Neutrophil (primary cell): Measurements from ENCODE around the gene GSTP1.
"Not testable (repeated sequence)": the region's sequence is repeated elsewhere in the genome, so short reads cannot be mapped to it uniquely, and the experiment has no call there.

Experiments used
- H3K27ac ChIP-seq: fragments of 200-600 bp; sonication (generic); 2 replicates; pipeline ENCODE4 v1.5.1; 2016; ENCODE audit warnings: mild to moderate bottlenecking, moderate library complexity
- H3K27me3 ChIP-seq: fragments of 200-600 bp; sonication (generic); 2 replicates; pipeline ENCODE4 v1.6.0; 2016; ENCODE audit warnings: mild to moderate bottlenecking
- H3K36me3 ChIP-seq: fragments of 200-600 bp; sonication (generic); 2 replicates; pipeline ENCODE4 v1.5.1; 2017
- H3K4me1 ChIP-seq, 2 experiments: fragments of 200-600 bp in 1 of 2; sonication (generic) in 1 of 2; 1 replicate in 1 of 2; 2 replicates in 1 of 2; pipeline versions ENCODE4 v1.5.1 to v1.6.1; 2013 to 2016; ENCODE audit warnings: low read depth in 1 of 2, low read length in 1 of 2, mild to moderate bottlenecking in 1 of 2, moderate library complexity in 1 of 2; ENCODE audit not compliant: control insufficient read depth in 1 of 2, insufficient read depth in 1 of 2
- H3K4me3 ChIP-seq, 2 experiments: fragments of 200-600 bp in 1 of 2; sonication (generic) in 1 of 2; 1 replicate in 1 of 2; 2 replicates in 1 of 2; pipeline ENCODE4 v1.5.1; 2013 to 2016; ENCODE audit warnings: low read depth in 1 of 2, low read length in 1 of 2, mild to moderate bottlenecking in 1 of 2, moderate library complexity in 1 of 2
- H3K9me3 ChIP-seq: fragments of 200-600 bp; sonication (generic); 2 replicates; pipeline ENCODE4 v1.5.1; 2016
- TF ChIP-seq, protein P1 (sequence below): fragments of 200-600 bp; sonication (generic); IDR thresholded peaks from 2 replicates; pipeline ENCODE4 v1.5.1; 2016; ENCODE audit warnings: antibody characterized with exemption

Gene GSTP1

DNA sequence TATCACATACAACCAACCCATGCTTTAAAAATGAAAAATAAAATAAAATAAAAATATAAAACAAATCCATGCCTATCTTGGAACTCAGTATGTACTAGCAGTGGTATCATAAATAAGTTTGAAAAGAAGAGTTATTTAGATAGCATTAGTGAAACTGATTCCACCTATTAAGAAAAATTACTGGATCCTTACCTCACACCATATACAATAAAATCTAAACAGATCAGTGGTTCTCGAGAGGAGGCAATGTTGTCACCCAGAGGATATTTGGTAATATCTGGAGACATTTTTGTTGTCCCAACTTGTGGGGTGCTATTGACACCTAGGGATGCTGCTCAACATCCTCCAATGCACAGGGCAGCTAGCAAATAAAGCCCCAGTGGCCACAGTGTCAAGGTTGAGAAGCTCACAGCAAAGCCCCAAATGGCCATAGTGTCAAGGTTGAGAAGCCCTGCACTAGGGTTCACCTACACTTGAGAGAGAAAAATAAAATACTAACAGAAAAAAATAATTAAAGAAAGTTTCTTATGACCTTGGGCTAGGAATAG, 13.2 kb downstream of the GSTP1 start:
- Histone ChIP-seq H3K27me3 (no peaks in the 10 kb centered on the region), H3K9me3 (no peaks in the 10 kb centered on the region), H3K4me1 (peaks cover 20 to 21% of the 10 kb centered on the region in 2 experiments), H3K36me3 (no peaks in the 10 kb centered on the region), H3K27ac (no peak overlapping the region), H3K4me3 (no peak overlapping the region)
- TF ChIP-seq, protein P1, sequence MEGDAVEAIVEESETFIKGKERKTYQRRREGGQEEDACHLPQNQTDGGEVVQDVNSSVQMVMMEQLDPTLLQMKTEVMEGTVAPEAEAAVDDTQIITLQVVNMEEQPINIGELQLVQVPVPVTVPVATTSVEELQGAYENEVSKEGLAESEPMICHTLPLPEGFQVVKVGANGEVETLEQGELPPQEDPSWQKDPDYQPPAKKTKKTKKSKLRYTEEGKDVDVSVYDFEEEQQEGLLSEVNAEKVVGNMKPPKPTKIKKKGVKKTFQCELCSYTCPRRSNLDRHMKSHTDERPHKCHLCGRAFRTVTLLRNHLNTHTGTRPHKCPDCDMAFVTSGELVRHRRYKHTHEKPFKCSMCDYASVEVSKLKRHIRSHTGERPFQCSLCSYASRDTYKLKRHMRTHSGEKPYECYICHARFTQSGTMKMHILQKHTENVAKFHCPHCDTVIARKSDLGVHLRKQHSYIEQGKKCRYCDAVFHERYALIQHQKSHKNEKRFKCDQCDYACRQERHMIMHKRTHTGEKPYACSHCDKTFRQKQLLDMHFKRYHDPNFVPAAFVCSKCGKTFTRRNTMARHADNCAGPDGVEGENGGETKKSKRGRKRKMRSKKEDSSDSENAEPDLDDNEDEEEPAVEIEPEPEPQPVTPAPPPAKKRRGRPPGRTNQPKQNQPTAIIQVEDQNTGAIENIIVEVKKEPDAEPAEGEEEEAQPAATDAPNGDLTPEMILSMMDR, result no peak

DNA sequence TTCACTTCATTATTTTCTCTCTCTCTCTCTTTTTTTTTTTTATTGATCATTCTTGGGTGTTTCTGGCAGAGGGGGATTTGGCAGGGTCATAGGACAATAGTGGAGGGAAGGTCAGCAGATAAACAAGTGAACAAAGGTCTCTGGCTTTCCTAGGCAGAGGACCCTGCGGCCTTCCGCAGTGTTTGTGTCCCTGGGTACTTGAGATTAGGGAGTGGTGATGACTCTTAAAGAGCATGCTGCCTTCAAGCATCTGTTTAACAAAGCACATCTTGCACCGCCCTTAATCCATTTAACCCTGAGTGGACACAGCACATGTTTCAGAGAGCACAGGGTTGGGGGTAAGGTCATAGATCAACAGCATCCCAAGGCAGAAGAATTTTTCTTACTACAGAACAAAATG, 13.8 kb downstream of the GSTP1 start:
- H3K36me3 ChIP-seq, H3K27me3 ChIP-seq, H3K9me3 ChIP-seq, H3K27ac ChIP-seq, H3K4me3 ChIP-seq: not testable (repeated sequence)
- H3K4me1 ChIP-seq, result peaks cover 14 to 21% of the 10 kb centered on the region in 2 experiments

DNA sequence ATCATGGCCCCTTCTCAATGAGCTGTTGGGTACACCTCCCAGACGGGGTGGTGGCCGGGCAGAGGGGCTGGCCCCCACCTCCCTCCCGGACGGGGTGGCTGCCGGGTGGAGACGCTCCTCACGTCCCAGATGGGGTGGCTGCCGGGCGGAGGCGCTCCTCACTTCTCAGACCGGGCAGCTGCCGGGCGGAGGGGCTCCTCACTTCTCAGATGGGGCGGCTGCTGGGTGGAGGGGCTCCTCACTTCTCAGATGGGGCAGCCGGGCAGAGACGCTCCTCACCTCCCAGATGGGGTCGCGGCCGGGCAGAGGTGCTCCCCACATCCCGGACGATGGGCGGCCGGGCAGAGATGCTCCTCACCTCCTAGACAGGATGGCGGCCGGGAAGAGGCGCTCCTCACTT, 14.4 kb downstream of the GSTP1 start:
- not testable (repeated sequence) for H3K4me3 ChIP-seq, H3K27ac ChIP-seq, H3K27me3 ChIP-seq, H3K9me3 ChIP-seq, H3K36me3 ChIP-seq
- peaks cover 14 to 21% of the 10 kb centered on the region in 2 experiments for H3K4me1 ChIP-seq

DNA sequence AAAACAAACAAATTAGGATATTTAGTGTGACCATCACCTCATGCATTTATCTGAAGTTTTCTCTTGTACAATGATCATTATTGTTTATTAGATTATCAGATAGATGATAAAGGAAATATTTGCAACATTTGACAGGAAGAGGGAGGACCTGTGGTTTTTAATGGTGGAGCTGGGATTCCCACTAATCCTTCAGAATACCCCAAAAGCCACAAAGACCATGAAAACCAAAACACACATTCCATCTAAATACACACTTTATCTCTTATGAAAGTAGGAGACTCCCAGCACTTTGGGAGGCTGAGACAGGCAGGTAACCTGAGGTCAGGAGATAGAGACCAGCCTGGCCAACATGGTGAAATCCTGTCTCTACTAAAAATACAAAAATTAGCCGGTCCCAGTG, 15.5 kb downstream of the GSTP1 start:
- TF ChIP-seq, protein P1, result no peak
- Histone ChIP-seq H3K27me3 (no peaks in the 10 kb centered on the region), H3K36me3 (no peaks in the 10 kb centered on the region), H3K9me3 (no peaks in the 10 kb centered on the region), H3K4me3 (no peak overlapping the region), H3K4me1 (peaks cover 14 to 21% of the 10 kb centered on the region in 2 experiments), H3K27ac (no peak overlapping the region)

DNA sequence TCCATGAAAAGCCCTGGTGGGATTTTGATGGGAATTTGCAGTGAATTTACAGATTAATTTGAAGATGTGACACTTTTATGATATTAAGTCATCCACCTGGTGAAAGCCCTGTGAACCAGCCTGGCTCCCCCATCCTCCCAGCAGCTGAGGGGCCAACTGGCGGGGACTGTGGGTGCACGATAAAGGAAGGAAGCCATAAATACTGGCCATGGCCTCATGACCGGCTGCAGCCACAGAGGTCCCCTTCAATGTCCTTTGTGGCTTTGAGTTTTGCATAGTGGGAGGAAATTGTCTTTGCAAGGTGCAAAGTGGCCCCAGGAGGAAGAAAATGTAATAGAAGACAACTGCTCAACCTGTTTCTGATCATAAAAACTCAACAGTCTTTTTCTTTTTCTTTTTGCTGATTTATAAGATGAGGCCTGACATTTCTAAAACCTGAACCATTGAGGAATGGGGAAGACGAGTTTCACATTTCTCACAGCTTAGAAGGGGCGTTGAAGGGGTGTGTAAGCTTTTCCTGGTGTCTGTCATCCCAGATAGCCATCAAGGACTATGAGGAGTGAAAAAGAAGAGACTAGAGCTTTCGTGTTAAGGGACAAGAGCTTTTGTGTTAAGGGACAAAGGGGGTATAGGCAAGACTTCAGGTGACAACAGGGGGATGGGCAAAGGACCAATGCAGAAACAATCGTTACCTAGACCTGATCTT, 16.9 kb downstream of the GSTP1 start:
- Histone ChIP-seq H3K4me3 (no peak overlapping the region), H3K9me3 (no peaks in the 10 kb centered on the region), H3K27ac (no peak overlapping the region), H3K36me3 (no peaks in the 10 kb centered on the region), H3K27me3 (no peaks in the 10 kb centered on the region), H3K4me1 (peaks cover 14 to 21% of the 10 kb centered on the region in 2 experiments)
- TF ChIP-seq, protein P1, result no peak

DNA sequence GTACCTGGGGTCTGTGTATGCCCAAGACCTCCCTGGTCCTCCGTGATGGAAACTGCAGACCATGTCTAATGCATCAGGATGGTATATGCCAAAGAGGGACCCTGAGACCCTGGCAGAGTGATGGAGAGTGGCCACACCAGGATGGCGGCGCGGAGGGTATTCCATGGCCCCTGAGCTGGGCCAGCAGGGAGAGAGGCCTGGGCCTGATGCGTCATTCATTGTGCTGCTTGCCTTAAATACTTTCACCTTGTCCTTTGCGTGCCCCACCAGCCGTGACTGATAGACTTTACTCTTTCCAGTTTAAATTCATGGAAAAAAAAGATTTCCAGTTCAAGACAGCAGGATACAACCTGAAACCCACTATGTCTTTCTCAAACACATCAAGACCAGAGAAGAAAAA, 17.5 kb downstream of the GSTP1 start:
- Histone ChIP-seq H3K27me3 (no peaks in the 10 kb centered on the region), H3K9me3 (no peaks in the 10 kb centered on the region), H3K4me1 (peaks cover 18 to 25% of the 10 kb centered on the region in 2 experiments), H3K4me3 (no peak overlapping the region), H3K36me3 (no peaks in the 10 kb centered on the region), H3K27ac (no peak overlapping the region)
- TF ChIP-seq, protein P1, result no peak

DNA sequence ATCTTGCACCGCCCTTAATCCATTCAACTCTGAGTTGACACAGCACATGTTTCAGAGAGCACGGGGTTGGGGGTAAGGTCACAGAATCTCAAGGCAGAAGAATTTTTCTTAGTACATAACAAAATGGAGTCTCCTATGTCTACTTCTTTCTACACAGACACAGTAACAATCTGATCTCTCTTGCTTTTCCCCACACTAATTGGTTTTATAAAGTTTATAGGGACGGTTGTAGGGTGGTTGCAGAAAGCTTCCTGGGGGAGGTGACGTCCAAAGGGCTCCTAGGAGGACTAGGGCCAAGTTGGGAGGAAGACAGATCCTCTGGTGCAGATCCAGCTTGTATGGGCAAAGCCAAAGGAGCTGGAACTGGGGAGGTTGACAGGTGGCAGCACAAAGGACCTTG, 20.5 kb downstream of the GSTP1 start:
- not testable (repeated sequence) for H3K9me3 ChIP-seq, H3K27ac ChIP-seq, H3K36me3 ChIP-seq, H3K4me3 ChIP-seq, H3K27me3 ChIP-seq
- H3K4me1 ChIP-seq, result peaks cover 32 to 43% of the 10 kb centered on the region in 2 experiments
